Measurements from ENCODE around the gene GOLGA6L6.
"Not testable (repeated sequence)": the region's sequence is repeated elsewhere in the genome, so short reads cannot be mapped to it uniquely, and the experiment has no call there.

DNA sequence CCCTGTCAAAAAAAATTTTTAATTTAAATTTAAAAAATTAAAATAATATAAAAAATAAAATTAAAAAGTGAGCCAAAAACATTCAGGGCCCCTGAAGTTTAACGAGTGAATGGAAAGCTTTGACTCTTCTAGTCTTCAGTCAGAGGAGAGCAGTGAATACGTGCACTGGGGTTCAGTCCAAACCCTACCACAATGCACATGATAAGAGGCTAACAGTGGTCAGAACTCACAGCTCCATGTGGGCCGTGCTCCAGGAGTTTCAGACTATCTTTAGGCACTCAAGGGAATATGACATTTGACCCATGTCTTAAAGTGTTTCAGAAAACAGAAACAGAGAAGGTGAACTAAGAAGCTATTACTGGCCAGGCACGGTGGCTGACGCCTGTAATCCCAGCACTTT lies 48.6 kb downstream of the GOLGA6L6 start:
- TF ChIP-seq, protein P1, sequence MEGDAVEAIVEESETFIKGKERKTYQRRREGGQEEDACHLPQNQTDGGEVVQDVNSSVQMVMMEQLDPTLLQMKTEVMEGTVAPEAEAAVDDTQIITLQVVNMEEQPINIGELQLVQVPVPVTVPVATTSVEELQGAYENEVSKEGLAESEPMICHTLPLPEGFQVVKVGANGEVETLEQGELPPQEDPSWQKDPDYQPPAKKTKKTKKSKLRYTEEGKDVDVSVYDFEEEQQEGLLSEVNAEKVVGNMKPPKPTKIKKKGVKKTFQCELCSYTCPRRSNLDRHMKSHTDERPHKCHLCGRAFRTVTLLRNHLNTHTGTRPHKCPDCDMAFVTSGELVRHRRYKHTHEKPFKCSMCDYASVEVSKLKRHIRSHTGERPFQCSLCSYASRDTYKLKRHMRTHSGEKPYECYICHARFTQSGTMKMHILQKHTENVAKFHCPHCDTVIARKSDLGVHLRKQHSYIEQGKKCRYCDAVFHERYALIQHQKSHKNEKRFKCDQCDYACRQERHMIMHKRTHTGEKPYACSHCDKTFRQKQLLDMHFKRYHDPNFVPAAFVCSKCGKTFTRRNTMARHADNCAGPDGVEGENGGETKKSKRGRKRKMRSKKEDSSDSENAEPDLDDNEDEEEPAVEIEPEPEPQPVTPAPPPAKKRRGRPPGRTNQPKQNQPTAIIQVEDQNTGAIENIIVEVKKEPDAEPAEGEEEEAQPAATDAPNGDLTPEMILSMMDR (IDR thresholded peaks at IDR 0.05) = not testable (repeated sequence)
- not testable (repeated sequence) for TF ChIP-seq POLR2A (IDR thresholded peaks at IDR 0.05)
